Measurements from ENCODE around the gene CCL5. TPM values are rescaled to one million over a fixed set of nuclear protein-coding genes. Genes with fewer than 3 reads are reported as not detected.

CCL5 gene
- polyA plus RNA-seq, 1 donor from 2014 or later, result not detected

GRCh38 chr17:35866341-35866950, 13.7 kb downstream of the CCL5 start (continued):
- TF ChIP-seq CTCF (IDR thresholded peaks at IDR 0.05; ENCODE audit: poor library complexity, severe bottlenecking) (no peak), TAF1 (IDR thresholded peaks at IDR 0.05; ENCODE audit: low read depth) (no peak)

- no peaks in the 10 kb centered on the region for H3F3A ChIP-seq (ENCODE audit: insufficient read depth, low read length, poor library complexity, severe bottlenecking)
- no peaks in the 10 kb centered on the region for H3K27me3 ChIP-seq (ENCODE audit: insufficient read depth, low read depth, low read length)
- no peaks in the 10 kb centered on the region for H4K20me1 ChIP-seq (ENCODE audit: insufficient read depth)
- no peak overlapping the region for H3K4me3 ChIP-seq (ENCODE audit: low read length)
- H3K9ac ChIP-seq (ENCODE audit: low read length), result no peak overlapping the region
- H2AFZ ChIP-seq (ENCODE audit: low read depth, low read length), result no peak overlapping the region
- H3K27ac ChIP-seq (ENCODE audit: low read length), result no peak overlapping the region
- H3K79me2 ChIP-seq (replicated peaks; ENCODE audit: insufficient read depth, low read length), result no peaks in the 10 kb centered on the region
- H3K4me2 ChIP-seq (ENCODE audit: low read length), result no peak overlapping the region
- no peaks in the 10 kb centered on the region for H3K9me2 ChIP-seq (ENCODE audit: insufficient read depth, low read length)
- H3K9me3 ChIP-seq (ENCODE audit: low read length), result no peaks in the 10 kb centered on the region
- TF ChIP-seq RAD21 (conservative IDR thresholded peaks at IDR 0.05), result no peak
- no peaks in the 10 kb centered on the region for H3K36me3 ChIP-seq (ENCODE audit: insufficient read depth, low read length)
Measured at GRCh38 chr17:35865412-35866340, 14.5 kb downstream of the CCL5 start.

GRCh38 chr17:35864853-35865252, 15.3 kb downstream of the CCL5 start:
- no peaks in the 10 kb centered on the region for H3K27me3 ChIP-seq (ENCODE audit: insufficient read depth, low read depth, low read length)
- no peak overlapping the region for H3K9ac ChIP-seq (ENCODE audit: low read length)
- H3K79me2 ChIP-seq (replicated peaks; ENCODE audit: insufficient read depth, low read length), result no peaks in the 10 kb centered on the region
- no peaks in the 10 kb centered on the region for H3F3A ChIP-seq (ENCODE audit: insufficient read depth, low read length, poor library complexity, severe bottlenecking)
- no peaks in the 10 kb centered on the region for H3K9me2 ChIP-seq (ENCODE audit: insufficient read depth, low read length)
- no peaks in the 10 kb centered on the region for H3K36me3 ChIP-seq (ENCODE audit: insufficient read depth, low read length)
- no peak overlapping the region for H3K27ac ChIP-seq (ENCODE audit: low read length)
- H3K4me3 ChIP-seq (ENCODE audit: low read length), result no peak overlapping the region
- no peak overlapping the region for H2AFZ ChIP-seq (ENCODE audit: low read depth, low read length)
- no peaks in the 10 kb centered on the region for H4K20me1 ChIP-seq (ENCODE audit: insufficient read depth)
- H3K9me3 ChIP-seq (ENCODE audit: low read length), result no peaks in the 10 kb centered on the region
- H3K4me2 ChIP-seq (ENCODE audit: low read length), result no peak overlapping the region
- TF ChIP-seq POLR2AphosphoS5 (IDR thresholded peaks at IDR 0.05) (no peak), CTCF (IDR thresholded peaks at IDR 0.05; ENCODE audit: poor library complexity, severe bottlenecking) (no peak), REST (IDR thresholded peaks at IDR 0.05; ENCODE audit: borderline replicate concordance) (no peak)
